HCT116 (cell line): ENCODE data around the gene PANK1.

ENCODE experiments used
- SP1 ChIP-seq: IDR thresholded peaks from 2 replicates; pipeline ENCODE4 v1.6.1; 2012; ENCODE audit warnings: low read depth
- SRF ChIP-seq: IDR thresholded peaks from 2 replicates; pipeline ENCODE4 v1.6.1; 2012; ENCODE audit warnings: low read depth
- TF ChIP-seq, protein P1 (sequence below), 3 experiments: fragments of 200-600 bp in 1 of 3; sonication (generic) in 1 of 3; IDR thresholded peaks in 2 of 3; conservative IDR thresholded peaks in 1 of 3; 2 replicates each; pipeline ENCODE4 v1.5.1; 2012 to 2017; ENCODE audit warnings: low read depth in 2 of 3, low read length in 2 of 3, antibody characterized with exemption in 1 of 3, borderline replicate concordance in 1 of 3, control low read depth in 1 of 3, mild to moderate bottlenecking in 1 of 3, mixed read lengths in 1 of 3, mixed run types in 1 of 3, moderate library complexity in 1 of 3; ENCODE audit not compliant: insufficient read depth in 1 of 3

DNA sequence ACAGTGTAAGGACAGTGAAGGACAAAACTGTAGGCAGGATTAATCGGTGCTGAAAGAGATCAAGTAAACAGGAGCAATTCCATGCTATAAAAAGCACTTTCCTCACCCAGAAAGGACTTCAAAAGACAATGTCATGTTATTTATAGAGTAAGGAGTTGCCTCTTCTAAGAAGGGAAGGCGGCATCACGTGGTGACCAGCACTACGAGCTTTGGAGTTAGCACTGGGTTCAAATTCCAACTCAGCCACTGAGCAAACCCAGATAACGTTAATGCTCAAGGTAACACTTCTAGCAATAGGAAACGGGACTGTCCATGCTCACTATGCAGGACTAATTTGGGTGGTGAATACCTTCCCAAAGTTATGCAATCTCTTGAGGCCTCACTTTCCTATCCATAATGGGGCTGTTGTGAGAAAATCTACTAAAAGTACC is 715 bp upstream of the PANK1 start:
- TF ChIP-seq, protein P1, sequence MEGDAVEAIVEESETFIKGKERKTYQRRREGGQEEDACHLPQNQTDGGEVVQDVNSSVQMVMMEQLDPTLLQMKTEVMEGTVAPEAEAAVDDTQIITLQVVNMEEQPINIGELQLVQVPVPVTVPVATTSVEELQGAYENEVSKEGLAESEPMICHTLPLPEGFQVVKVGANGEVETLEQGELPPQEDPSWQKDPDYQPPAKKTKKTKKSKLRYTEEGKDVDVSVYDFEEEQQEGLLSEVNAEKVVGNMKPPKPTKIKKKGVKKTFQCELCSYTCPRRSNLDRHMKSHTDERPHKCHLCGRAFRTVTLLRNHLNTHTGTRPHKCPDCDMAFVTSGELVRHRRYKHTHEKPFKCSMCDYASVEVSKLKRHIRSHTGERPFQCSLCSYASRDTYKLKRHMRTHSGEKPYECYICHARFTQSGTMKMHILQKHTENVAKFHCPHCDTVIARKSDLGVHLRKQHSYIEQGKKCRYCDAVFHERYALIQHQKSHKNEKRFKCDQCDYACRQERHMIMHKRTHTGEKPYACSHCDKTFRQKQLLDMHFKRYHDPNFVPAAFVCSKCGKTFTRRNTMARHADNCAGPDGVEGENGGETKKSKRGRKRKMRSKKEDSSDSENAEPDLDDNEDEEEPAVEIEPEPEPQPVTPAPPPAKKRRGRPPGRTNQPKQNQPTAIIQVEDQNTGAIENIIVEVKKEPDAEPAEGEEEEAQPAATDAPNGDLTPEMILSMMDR (IDR thresholded peaks at IDR 0.05 in 2 of 3, conservative IDR thresholded peaks at IDR 0.05 in 1 of 3; ENCODE audit: borderline replicate concordance in 1 of 3, insufficient read depth in 1 of 3, low read depth in 2 of 3, low read length in 2 of 3) = no peak
- TF ChIP-seq SP1 = no peak
- TF ChIP-seq SRF = no peak
